Left renal cortex interstitium (tissue), 4 donors: ENCODE measurements around the gene DNAJB12. TPM values are rescaled to one million over a fixed set of nuclear protein-coding genes. Genes with fewer than 3 reads are reported as not detected.
"Not testable (repeated sequence)": the region's sequence is repeated elsewhere in the genome, so short reads cannot be mapped to it uniquely, and the experiment has no call there.

Experiments used
- DNase-seq, 4 donors: peaks; one replicate each; pipeline ENCODE4 v3.0.0-alpha.2; 2013; ENCODE audit warnings: low read depth in 4 of 4, low spot score in 2 of 4, missing footprints in 1 of 4
- polyA plus RNA-seq, 4 donors: library from polyadenylated mRNA; unstranded; fragments of 120-200 nt; gene quantifications; one replicate each; pipeline ENCODE4 v1.2.1, GENCODE V29; 2013; ENCODE audit not compliant: insufficient read length in 4 of 4

The DNAJB12 gene
- polyA plus RNA-seq, 4 donors = 32.3 to 46.2 (median 33.7) TPM

GRCh38 chr10:72355214-72355555 lies 466 bp upstream of the DNAJB12 start:
- DNase-seq = no peak

GRCh38 chr10:72353965-72354355 lies 759 bp downstream of the DNAJB12 start:
- no peak for DNase-seq

- no peak for DNase-seq
Measured at GRCh38 chr10:72353028-72353964, 1.4 kb downstream of the DNAJB12 start.

GRCh38 chr10:72351479-72351878 lies 3.2 kb downstream of the DNAJB12 start:
- no peak for DNase-seq

GRCh38 chr10:72349438-72349837 lies 5.3 kb downstream of the DNAJB12 start:
- no peak for DNase-seq

- DNase-seq = no peak
Measured at GRCh38 chr10:72348282-72348681, 6.4 kb downstream of the DNAJB12 start.

- not testable (repeated sequence) for DNase-seq
Measured at GRCh38 chr10:72346117-72346516, 8.6 kb downstream of the DNAJB12 start.

- DNase-seq = no peak
Measured at GRCh38 chr10:72344932-72345331, 9.8 kb downstream of the DNAJB12 start.

GRCh38 chr10:72342911-72343310 lies 11.8 kb downstream of the DNAJB12 start:
- no peak for DNase-seq

GRCh38 chr10:72340510-72341261 lies 14.0 kb downstream of the DNAJB12 start:
- no peak for DNase-seq

- no peak for DNase-seq
Measured at GRCh38 chr10:72338180-72338579, 16.5 kb downstream of the DNAJB12 start.

GRCh38 chr10:72337722-72338121 lies 17.0 kb downstream of the DNAJB12 start:
- DNase-seq = no peak

GRCh38 chr10:72337039-72337629 lies 17.6 kb downstream of the DNAJB12 start:
- DNase-seq = no peak

GRCh38 chr10:72336259-72337038 lies 18.3 kb downstream of the DNAJB12 start:
- no peak for DNase-seq

- no peak for DNase-seq
Measured at GRCh38 chr10:72335394-72336258, 19.1 kb downstream of the DNAJB12 start.

- DNase-seq = no peak
Measured at GRCh38 chr10:72334825-72335393, 19.8 kb downstream of the DNAJB12 start.

GRCh38 chr10:72334196-72334824 lies 20.4 kb downstream of the DNAJB12 start:
- DNase-seq = no peak

- DNase-seq = no peak
Measured at GRCh38 chr10:72333112-72334015, 21.4 kb downstream of the DNAJB12 start.
